WTC11 (cell line): ENCODE data around the gene TIMP2. TPM values are rescaled to one million over a fixed set of nuclear protein-coding genes. Genes with fewer than 3 reads are reported as not detected.

Experiments used
- ATAC-seq: fragments of 200-7000 bp; cut with Tn5 transposase; 2 replicates; pipeline ENCODE4 v1.10.0; 2021; ENCODE audit warnings: mild to moderate bottlenecking, moderate library complexity
- CTCF ChIA-PET: fragments of 300-600 bp; sonication (Branson Sonifier 250); formaldehyde crosslinking; loops from one replicate; lab custom pipeline; 2021; ENCODE audit warnings: antibody characterized with exemption; lab: Charles Lee
- POLR2A ChIA-PET: fragments of 350-600 bp; sonication (Branson Sonifier 250); formaldehyde crosslinking; loops from one replicate; lab custom pipeline; 2021; ENCODE audit warnings: antibody characterized with exemption; lab: Charles Lee
- DNase-seq: peaks from one replicate; pipeline ENCODE4 v3.0.0; 2021; ENCODE audit warnings: low spot score
- H3K27ac Mint-ChIP-seq: 2 replicates; pipeline ENCODE4 v1.8.0; 2021; ENCODE audit warnings: mixed read lengths
- H3K27me3 Mint-ChIP-seq: 2 replicates; pipeline ENCODE4 v1.8.0; 2021; ENCODE audit warnings: low read depth, mild to moderate bottlenecking, moderate library complexity, mixed read lengths
- H3K36me3 Mint-ChIP-seq: 2 replicates; pipeline ENCODE4 v1.8.0; 2021; ENCODE audit warnings: mixed read lengths
- H3K4me1 Mint-ChIP-seq: 2 replicates; pipeline ENCODE4 v1.8.0; 2022; ENCODE audit warnings: mixed read lengths
- H3K4me3 Mint-ChIP-seq: 2 replicates; pipeline ENCODE4 v1.8.0; 2021; ENCODE audit warnings: mild to moderate bottlenecking, moderate library complexity, mixed read lengths
- H3K9me3 Mint-ChIP-seq: 2 replicates; pipeline ENCODE4 v1.8.0; 2021; ENCODE audit warnings: mixed read lengths
- ATF6 ChIP-seq: sonication (generic); formaldehyde crosslinking; IDR thresholded peaks from 2 replicates; pipeline ENCODE4 v1.8.1; 2023; ENCODE audit warnings: mild to moderate bottlenecking, missing genetic modification reagents
- CDX4 ChIP-seq: fragments of 250-450 bp; sonication (Bioruptor Pico); IDR thresholded peaks from 2 replicates; pipeline ENCODE4 v1.9.0; 2021; ENCODE audit warnings: moderate library complexity, mild to moderate bottlenecking, inconsistent platforms, borderline replicate concordance
- E2F1 ChIP-seq: sonication (generic); formaldehyde crosslinking; IDR thresholded peaks from 2 replicates; pipeline ENCODE4 v1.8.0; 2022; ENCODE audit warnings: mild to moderate bottlenecking, missing genetic modification reagents
- ELF4 ChIP-seq: sonication (generic); formaldehyde crosslinking; IDR thresholded peaks from 2 replicates; pipeline ENCODE4 v1.8.1; 2022; ENCODE audit warnings: low read depth, mild to moderate bottlenecking, moderate library complexity, missing genetic modification reagents
- ESRRA ChIP-seq: sonication (generic); formaldehyde crosslinking; IDR thresholded peaks from 2 replicates; pipeline ENCODE4 v1.8.1; 2022; ENCODE audit warnings: mild to moderate bottlenecking, missing genetic modification reagents, borderline replicate concordance
- ETV6 ChIP-seq: sonication (generic); formaldehyde crosslinking; IDR thresholded peaks from 2 replicates; pipeline ENCODE4 v1.8.1; 2022; ENCODE audit warnings: mild to moderate bottlenecking, missing genetic modification reagents
- FOXJ3 ChIP-seq: sonication (generic); formaldehyde crosslinking; IDR thresholded peaks from 2 replicates; pipeline ENCODE4 v1.9.0; 2021; ENCODE audit warnings: missing genetic modification reagents, mild to moderate bottlenecking, borderline replicate concordance
- FOXP4 ChIP-seq: sonication (generic); formaldehyde crosslinking; IDR thresholded peaks from 2 replicates; pipeline ENCODE4 v1.8.0; 2022; ENCODE audit warnings: mild to moderate bottlenecking, missing genetic modification reagents
- IRF2 ChIP-seq: sonication (generic); formaldehyde crosslinking; IDR thresholded peaks from 2 replicates; pipeline ENCODE4 v1.8.0; 2022; ENCODE audit warnings: low read depth, missing genetic modification reagents, borderline replicate concordance
- MAX ChIP-seq: sonication (generic); formaldehyde crosslinking; IDR thresholded peaks from 2 replicates; pipeline ENCODE4 v1.8.0; 2022; ENCODE audit warnings: mild to moderate bottlenecking, missing genetic modification reagents
- NFE2L1 ChIP-seq: sonication (generic); formaldehyde crosslinking; IDR thresholded peaks from 2 replicates; pipeline ENCODE4 v1.8.1; 2023; ENCODE audit warnings: missing genetic modification reagents
- NR1H2 ChIP-seq: sonication (generic); formaldehyde crosslinking; IDR thresholded peaks from 2 replicates; pipeline ENCODE4 v1.9.0; 2021; ENCODE audit warnings: mild to moderate bottlenecking, moderate library complexity, missing genetic modification reagents
- NR2C2 ChIP-seq: sonication (generic); formaldehyde crosslinking; IDR thresholded peaks from 2 replicates; pipeline ENCODE4 v1.8.0; 2022; ENCODE audit warnings: mild to moderate bottlenecking, missing genetic modification reagents
- PRRX2 ChIP-seq: fragments of 250-450 bp; sonication (Bioruptor Pico); IDR thresholded peaks from 2 replicates; pipeline ENCODE4 v1.8.0; 2021; ENCODE audit warnings: mild to moderate bottlenecking
- SMAD4 ChIP-seq: sonication (generic); formaldehyde crosslinking; IDR thresholded peaks from 2 replicates; pipeline ENCODE4 v1.8.0; 2022; ENCODE audit warnings: mild to moderate bottlenecking, missing genetic modification reagents
- ZNF138 ChIP-seq: sonication (generic); formaldehyde crosslinking; conservative IDR thresholded peaks from 2 replicates; pipeline ENCODE4 v1.8.1; 2022; ENCODE audit warnings: mild to moderate bottlenecking, moderate library complexity, missing genetic modification reagents
- ZNF232 ChIP-seq: sonication (generic); formaldehyde crosslinking; IDR thresholded peaks from 2 replicates; pipeline ENCODE4 v1.8.0; 2022; ENCODE audit warnings: mild to moderate bottlenecking, missing genetic modification reagents
- ZNF263 ChIP-seq: sonication (generic); formaldehyde crosslinking; IDR thresholded peaks from 2 replicates; pipeline ENCODE4 v1.8.1; 2022; ENCODE audit warnings: low read depth, mild to moderate bottlenecking, moderate library complexity, missing genetic modification reagents
- ZNF281 ChIP-seq: sonication (generic); formaldehyde crosslinking; IDR thresholded peaks from 2 replicates; pipeline ENCODE4 v1.8.0; 2023; ENCODE audit warnings: mild to moderate bottlenecking, missing genetic modification reagents
- ZNF396 ChIP-seq: fragments of 250-450 bp; sonication (Bioruptor Pico); IDR thresholded peaks from 2 replicates; pipeline ENCODE4 v1.8.0; 2021; ENCODE audit warnings: mild to moderate bottlenecking, moderate library complexity, borderline replicate concordance
- ZNF416 ChIP-seq: fragments of 250-450 bp; sonication (Bioruptor Pico); IDR thresholded peaks from 2 replicates; pipeline ENCODE4 v1.9.0; 2021; ENCODE audit warnings: mild to moderate bottlenecking, inconsistent platforms
- total RNA-seq: library from RNA; stranded (reverse); gene quantifications from 3 replicates; pipeline ENCODE4 v1.2.3, GENCODE V29; 2021

Gene TIMP2
- total RNA-seq, 1 experiment from 2014 or later = 37.1 TPM

- no peaks in the 10 kb centered on the region for H3K4me1 Mint-ChIP-seq
- no peaks in the 10 kb centered on the region for H3K9me3 Mint-ChIP-seq
- no peaks in the 10 kb centered on the region for H3K27me3 Mint-ChIP-seq
- DNase-seq = no peak
- TF ChIP-seq ZNF138 (CRISPR knock-in tag) (no peak), SMAD4 (CRISPR knock-in tag) (no peak), IRF2 (CRISPR knock-in tag) (no peak), PRRX2 (CRISPR knock-in tag) (no peak), ZNF396 (no peak)
- ChIA-PET CTCF (interaction anchor here (1.6 kb wide), 1 partner anchor 39 kb away, joined by 4 read pairs; no protein-coding TSS in a partner anchor), POLR2A (no interaction called here)
- peaks cover 84% of the 10 kb centered on the region for H3K36me3 Mint-ChIP-seq
- no peak overlapping the region for H3K4me3 Mint-ChIP-seq
- no peak for ATAC-seq
- no peak overlapping the region for H3K27ac Mint-ChIP-seq
These were observed 98.2 kb downstream of the TIMP2 start for GRCh38 chr17:78826836-78827509.

GRCh38 chr17:78826421-78826820 lies 98.8 kb downstream of the TIMP2 start:
- no peaks in the 10 kb centered on the region for H3K4me1 Mint-ChIP-seq
- H3K9me3 Mint-ChIP-seq = no peaks in the 10 kb centered on the region
- H3K27ac Mint-ChIP-seq = no peak overlapping the region
- ATAC-seq (no peak), DNase-seq (no peak)
- POLR2A ChIA-PET = no interaction called here
- H3K27me3 Mint-ChIP-seq = no peaks in the 10 kb centered on the region
- H3K4me3 Mint-ChIP-seq = no peak overlapping the region
- CTCF ChIA-PET = no interaction called here
- no peak for TF ChIP-seq ESRRA (CRISPR knock-in tag)
- no peak for TF ChIP-seq ATF6 (CRISPR knock-in tag)
- no peak for TF ChIP-seq NR1H2 (CRISPR knock-in tag)
- no peak for TF ChIP-seq FOXJ3 (CRISPR knock-in tag)
- no peak for TF ChIP-seq CDX4 (CRISPR knock-in tag)
- TF ChIP-seq ZNF263 (CRISPR knock-in tag) = no peak
- no peak for TF ChIP-seq ELF4
- no peak for TF ChIP-seq E2F1 (CRISPR knock-in tag)
- TF ChIP-seq FOXP4 = no peak
- TF ChIP-seq ZNF232 (CRISPR knock-in tag) = no peak
- no peak for TF ChIP-seq NR2C2 (CRISPR knock-in tag)
- peaks cover 85% of the 10 kb centered on the region for H3K36me3 Mint-ChIP-seq

- CTCF ChIA-PET = no interaction called here
- H3K27ac Mint-ChIP-seq = peak overlapping the region; percentile 72; the same call in 1 of the 2 replicates
- TF ChIP-seq ZNF416 (no peak), MAX (no peak), NFE2L1 (CRISPR knock-in tag) (no peak), ZNF281 (CRISPR knock-in tag) (no peak), ETV6 (no peak)
These were observed 99.5 kb downstream of the TIMP2 start for GRCh38 chr17:78825696-78826095.

More at GRCh38 chr17:78825696-78826095, 99.5 kb downstream of the TIMP2 start:
- no peaks in the 10 kb centered on the region for H3K27me3 Mint-ChIP-seq
- ATAC-seq = no peak
- no peaks in the 10 kb centered on the region for H3K4me1 Mint-ChIP-seq
- DNase-seq = no peak
- H3K9me3 Mint-ChIP-seq = no peaks in the 10 kb centered on the region
- peaks cover 88% of the 10 kb centered on the region for H3K36me3 Mint-ChIP-seq
- POLR2A ChIA-PET = no interaction called here
- H3K4me3 Mint-ChIP-seq = no peak overlapping the region
